Colonic mucosa (tissue), 4 donors: Measurements from ENCODE around the gene TMEM41A. TPM values are rescaled to one million over a fixed set of nuclear protein-coding genes. Genes with fewer than 3 reads are reported as not detected.
A peak's percentile ranks its signal among the peaks of the same experiment; 100 is the strongest.
"Not testable (repeated sequence)": the region's sequence is repeated elsewhere in the genome, so short reads cannot be mapped to it uniquely, and the experiment has no call there.

ENCODE experiments used
- DNase-seq: peaks from one replicate; pipeline ENCODE4 v3.0.0-alpha.2; 2020
- H3K27ac ChIP-seq: fragments of 200-600 bp; one replicate; pipeline ENCODE4 v1.8.0; 2021
- H3K27me3 ChIP-seq: fragments of 200-600 bp; one replicate; pipeline ENCODE4 v1.8.0; 2021
- H3K36me3 ChIP-seq: fragments of 200-600 bp; one replicate; pipeline ENCODE4 v1.8.0; 2021
- H3K4me1 ChIP-seq: fragments of 200-600 bp; one replicate; pipeline ENCODE4 v1.8.0; 2021; ENCODE audit warnings: mild to moderate bottlenecking
- H3K4me3 ChIP-seq: fragments of 200-600 bp; one replicate; pipeline ENCODE4 v1.8.0; 2021
- H3K9ac ChIP-seq, 2 donors: one replicate each; pipeline ENCODE4 v1.7.0; 2013; ENCODE audit warnings: control low read depth in 2 of 2, low read depth in 2 of 2, low read length in 2 of 2
- H3K9me3 ChIP-seq: fragments of 200-600 bp; one replicate; pipeline ENCODE4 v1.8.0; 2021
- CTCF ChIP-seq: fragments of 200-600 bp; IDR thresholded peaks from one replicate; pipeline ENCODE4 v1.8.0; 2022; ENCODE audit warnings: antibody characterized with exemption, mild to moderate bottlenecking
- intact Hi-C: fragments of 100-400 bp; cut with DNase I; formaldehyde crosslinking; loops from one replicate; pipeline ENCODE4 v1.14.1; 2022
- total RNA-seq, 2 donors: library from RNA; stranded (reverse); fragmentation: NEBNext Ultra II Directional in 1 of 2; extraction: Animal tissue kit (Norgen Biotek cat#: 25700) in 1 of 2; gene quantifications; one replicate each; pipeline ENCODE4 v1.2.1, GENCODE V29; 2021
- donor health status: healthy.
- donor health status: DM: no; HTN: no; CAD: no.
- donor health status: DM: no; HTN: no; CAD: no.

Gene TMEM41A
- total RNA-seq, 2 donors from 2014 or later = 14.8 to 22.4 TPM

DNA sequence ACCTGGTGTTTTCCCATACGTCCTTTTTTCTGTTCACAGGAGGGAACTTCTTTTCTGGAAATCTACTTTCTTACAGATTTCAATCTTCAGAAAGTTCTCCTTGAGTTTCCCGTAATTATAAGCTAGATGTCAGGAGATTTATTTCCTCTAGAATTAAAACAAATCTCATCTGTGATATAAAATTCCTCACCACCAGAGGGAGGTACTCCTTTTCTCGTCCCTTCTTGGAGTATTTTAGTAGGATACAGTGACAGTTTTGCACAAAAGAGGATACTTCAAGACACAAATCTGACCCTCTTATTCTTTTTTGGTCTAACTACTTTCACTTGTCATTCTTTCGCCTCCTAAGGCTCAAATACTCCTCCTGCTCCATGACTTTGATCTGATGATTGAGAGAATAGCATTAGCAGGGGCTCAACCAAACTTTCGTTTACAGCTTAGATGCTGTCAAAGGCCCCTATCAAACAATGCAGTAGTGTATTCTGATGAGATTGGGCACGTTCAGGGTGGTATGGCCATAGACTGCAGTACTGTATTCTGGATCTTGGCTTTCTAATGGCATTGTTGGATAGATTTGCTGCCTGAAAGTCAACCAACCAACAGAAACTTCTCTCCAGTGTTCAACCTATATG is 38.0 kb downstream of the TMEM41A start:
- H3K4me3 ChIP-seq = no peak overlapping the region
- no peak overlapping the region for H3K27ac ChIP-seq
- no peak for DNase-seq
- H3K9ac ChIP-seq = no peak overlapping the region
- intact Hi-C loops = loop anchor here (5.0 kb wide), 1 partner anchor 116 kb away; no protein-coding TSS in a partner anchor
- H3K36me3 ChIP-seq = no peaks in the 10 kb centered on the region
- no peaks in the 10 kb centered on the region for H3K27me3 ChIP-seq
- H3K9me3 ChIP-seq = no peaks in the 10 kb centered on the region
- no peaks in the 10 kb centered on the region for H3K4me1 ChIP-seq
- peak; percentile 20 for TF ChIP-seq CTCF

- intact Hi-C loops = loop anchor here (5.0 kb wide), 1 partner anchor 117 kb away; no protein-coding TSS in a partner anchor
- Histone ChIP-seq H3K4me3 (no peak overlapping the region), H3K4me1 (no peaks in the 10 kb centered on the region), H3K27me3 (no peaks in the 10 kb centered on the region), H3K9ac (no peak overlapping the region), H3K27ac (no peak overlapping the region), H3K36me3 (no peaks in the 10 kb centered on the region), H3K9me3 (no peaks in the 10 kb centered on the region)
- TF ChIP-seq CTCF = no peak
- no peak for DNase-seq
Measured at GRCh38 chr3:185460309-185460708, 38.5 kb downstream of the TMEM41A start.

DNA sequence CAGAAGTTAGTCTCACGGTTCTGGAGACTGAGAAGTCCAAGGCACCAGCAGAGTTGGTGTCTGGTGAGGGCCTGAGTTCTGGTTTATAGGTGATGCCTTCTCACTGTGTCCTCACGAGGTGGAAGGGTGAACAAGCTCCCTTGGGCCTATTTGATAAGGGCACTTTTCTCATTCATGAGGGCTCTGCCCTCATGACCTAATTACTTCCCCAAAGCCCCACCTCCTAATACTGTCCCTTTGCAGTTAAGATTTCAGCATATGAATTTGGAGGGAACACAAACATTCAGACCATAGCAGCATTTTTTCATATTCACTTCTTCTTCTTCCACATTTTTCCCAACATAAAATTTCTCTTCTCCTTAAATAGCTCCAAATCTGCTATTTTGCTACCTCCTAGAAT is 41.5 kb downstream of the TMEM41A start:
- Histone ChIP-seq H3K27me3 (no peaks in the 10 kb centered on the region), H3K9me3 (no peaks in the 10 kb centered on the region), H3K4me1 (no peaks in the 10 kb centered on the region), H3K27ac (no peak overlapping the region), H3K36me3 (no peaks in the 10 kb centered on the region), H3K9ac (no peak overlapping the region), H3K4me3 (no peak overlapping the region)
- intact Hi-C loops = no loop called here
- DNase-seq = no peak
- no peak for TF ChIP-seq CTCF

- H3K9me3 ChIP-seq, H3K9ac ChIP-seq, intact Hi-C loops, H3K27me3 ChIP-seq, H3K4me1 ChIP-seq, DNase-seq, H3K4me3 ChIP-seq, H3K27ac ChIP-seq, H3K36me3 ChIP-seq: not testable (repeated sequence)
Measured at GRCh38 chr3:185451432-185451831, 47.4 kb downstream of the TMEM41A start.

DNA sequence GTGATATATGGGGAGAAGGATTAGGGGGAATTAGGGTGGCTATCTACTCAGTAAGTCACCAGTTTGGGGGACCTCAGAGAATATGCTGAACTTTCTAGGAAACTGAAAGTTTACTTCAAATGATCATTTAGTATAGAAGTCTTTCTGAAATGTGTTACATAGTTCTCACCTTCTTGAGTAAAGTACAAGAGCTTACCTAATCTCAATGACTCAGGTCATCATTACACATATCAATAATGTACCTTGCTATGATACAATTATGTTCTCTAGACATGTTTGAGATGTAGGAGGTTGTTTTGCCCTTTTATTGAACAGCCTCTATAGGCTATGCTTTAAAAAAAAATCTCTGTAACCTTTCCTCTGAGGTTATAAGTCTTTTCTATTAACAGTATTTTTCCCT is 50.7 kb downstream of the TMEM41A start:
- Histone ChIP-seq H3K9me3 (no peaks in the 10 kb centered on the region), H3K4me1 (no peaks in the 10 kb centered on the region), H3K36me3 (no peaks in the 10 kb centered on the region), H3K4me3 (no peak overlapping the region), H3K27me3 (no peaks in the 10 kb centered on the region), H3K9ac (no peak overlapping the region), H3K27ac (no peak overlapping the region)
- DNase-seq = no peak
- intact Hi-C loops = no loop called here
- TF ChIP-seq CTCF = no peak

DNA sequence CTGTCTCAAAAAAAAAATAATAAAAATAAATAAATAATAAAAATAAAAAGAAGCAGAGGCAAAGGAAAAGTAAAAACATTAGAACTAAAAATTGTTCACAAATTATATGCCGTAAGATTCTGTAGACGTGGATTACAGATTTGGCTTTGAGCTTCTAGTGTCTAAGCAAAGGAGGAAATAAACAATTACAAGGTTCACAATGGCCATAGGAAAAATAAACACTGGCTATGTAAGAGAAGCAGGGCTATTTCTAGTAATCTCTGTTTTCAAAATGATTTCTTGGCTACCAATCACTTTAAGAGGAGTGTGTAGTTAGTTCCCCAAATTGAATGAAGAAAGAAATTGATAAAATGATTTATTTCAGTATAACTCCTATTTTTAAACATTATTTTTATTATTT is 54.5 kb downstream of the TMEM41A start:
- Histone ChIP-seq H3K27me3 (no peaks in the 10 kb centered on the region), H3K4me3 (no peak overlapping the region), H3K36me3 (no peaks in the 10 kb centered on the region), H3K9ac (no peak overlapping the region), H3K4me1 (no peaks in the 10 kb centered on the region), H3K27ac (no peak overlapping the region), H3K9me3 (no peaks in the 10 kb centered on the region)
- no peak for TF ChIP-seq CTCF
- no peak for DNase-seq
- intact Hi-C loops = no loop called here
